IPS-15b (cell line): Measurements from ENCODE around the gene PRRG1.
"Not testable (repeated sequence)": the region's sequence is repeated elsewhere in the genome, so short reads cannot be mapped to it uniquely, and the experiment has no call there.

Experiments used
- H3K27me3 ChIP-seq: one replicate; pipeline ENCODE4 v1.6.1; 2013; ENCODE audit warnings: low read length; ENCODE audit not compliant: control insufficient read depth, insufficient read depth
- H3K36me3 ChIP-seq: one replicate; pipeline ENCODE4 v1.6.1; 2013; ENCODE audit warnings: low read length; ENCODE audit not compliant: control insufficient read depth, insufficient read depth
- H3K4me1 ChIP-seq: one replicate; pipeline ENCODE4 v1.6.1; 2013; ENCODE audit warnings: mild to moderate bottlenecking, low read length; ENCODE audit not compliant: control insufficient read depth, insufficient read depth
- H3K4me3 ChIP-seq: one replicate; pipeline ENCODE4 v1.5.1; 2013; ENCODE audit warnings: low read depth, low read length
- H3K9ac ChIP-seq: one replicate; pipeline ENCODE4 v1.6.1; 2013; ENCODE audit warnings: low read depth, mild to moderate bottlenecking, low read length
- H3K9me3 ChIP-seq: one replicate; pipeline ENCODE4 v1.6.1; 2013; ENCODE audit warnings: mild to moderate bottlenecking, low read length; ENCODE audit not compliant: control insufficient read depth, insufficient read depth

PRRG1 gene

DNA sequence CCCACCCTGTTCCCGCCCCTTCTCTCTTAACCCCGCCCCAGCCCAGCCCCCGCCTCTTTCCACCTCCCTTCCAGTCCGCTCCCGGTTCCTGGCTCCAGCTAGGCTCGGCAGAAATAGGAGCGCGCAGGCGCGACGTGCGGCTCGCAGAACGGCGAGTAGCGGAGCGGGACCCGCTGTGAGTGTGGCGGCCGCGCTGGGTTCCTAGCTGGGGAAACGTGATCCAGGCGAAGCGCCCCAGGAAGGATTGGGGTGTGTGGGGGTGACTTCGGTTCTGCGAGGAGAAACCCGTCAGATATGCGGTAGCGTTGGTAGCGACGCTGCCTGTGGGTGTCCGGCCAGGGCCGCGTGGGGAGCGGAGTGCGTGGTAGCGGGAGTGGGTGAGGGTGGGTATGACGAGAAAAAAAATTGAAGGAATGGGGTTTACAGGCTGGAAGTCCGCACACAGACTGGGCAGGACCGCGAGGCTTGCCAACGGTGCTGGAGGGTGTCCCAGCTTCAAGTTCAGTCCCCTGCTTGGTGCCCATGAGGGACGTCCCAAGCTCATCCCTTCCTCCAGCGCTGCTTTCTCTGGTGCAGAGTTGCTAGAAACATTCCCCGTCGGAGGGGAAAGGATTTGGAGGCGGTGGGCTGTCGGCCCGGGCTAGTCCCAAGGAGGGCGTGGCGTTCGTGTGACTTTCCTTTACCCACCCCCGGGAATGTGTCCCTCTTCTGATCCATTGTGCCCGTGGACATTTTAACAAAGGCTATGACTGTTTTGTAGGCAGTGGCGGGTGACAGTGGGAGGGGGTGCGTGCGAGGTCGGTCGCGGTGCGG is at the start of gene PRRG1:
Gene PRRG1 (plus strand): TSS at position 144 of the 813 bp plus-strand sequence. CDS start 56,886 bp downstream, outside the sequence.
- no peaks in the 10 kb centered on the region for H3K36me3 ChIP-seq
- peak within 1 kb of the TSS; percentile 95 for H3K4me3 ChIP-seq
- H3K4me1 ChIP-seq = peaks cover 16% of the 10 kb centered on the region
- H3K9me3 ChIP-seq = no peaks in the 10 kb centered on the region
- peak within 1 kb of the TSS; percentile 90 for H3K9ac ChIP-seq
- H3K27me3 ChIP-seq = peaks cover 5% of the 10 kb centered on the region

- H3K4me3 ChIP-seq = no peak overlapping the region
- H3K27me3 ChIP-seq = no peaks in the 10 kb centered on the region
- H3K36me3 ChIP-seq = no peaks in the 10 kb centered on the region
- no peaks in the 10 kb centered on the region for H3K9me3 ChIP-seq
- no peak overlapping the region for H3K9ac ChIP-seq
- no peaks in the 10 kb centered on the region for H3K4me1 ChIP-seq
Observed at GRCh38 chrX:37302569-37302968, 46.6 kb upstream of the PRRG1 start.

- not testable (repeated sequence) for H3K4me1 ChIP-seq, H3K4me3 ChIP-seq, H3K27me3 ChIP-seq, H3K9ac ChIP-seq, H3K36me3 ChIP-seq, H3K9me3 ChIP-seq
Observed at GRCh38 chrX:37305238-37305637, 43.9 kb upstream of the PRRG1 start.

GRCh38 chrX:37314531-37314930 is 34.6 kb upstream of the PRRG1 start:
- Histone ChIP-seq H3K9me3 (no peaks in the 10 kb centered on the region), H3K27me3 (no peaks in the 10 kb centered on the region), H3K36me3 (no peaks in the 10 kb centered on the region)

DNA sequence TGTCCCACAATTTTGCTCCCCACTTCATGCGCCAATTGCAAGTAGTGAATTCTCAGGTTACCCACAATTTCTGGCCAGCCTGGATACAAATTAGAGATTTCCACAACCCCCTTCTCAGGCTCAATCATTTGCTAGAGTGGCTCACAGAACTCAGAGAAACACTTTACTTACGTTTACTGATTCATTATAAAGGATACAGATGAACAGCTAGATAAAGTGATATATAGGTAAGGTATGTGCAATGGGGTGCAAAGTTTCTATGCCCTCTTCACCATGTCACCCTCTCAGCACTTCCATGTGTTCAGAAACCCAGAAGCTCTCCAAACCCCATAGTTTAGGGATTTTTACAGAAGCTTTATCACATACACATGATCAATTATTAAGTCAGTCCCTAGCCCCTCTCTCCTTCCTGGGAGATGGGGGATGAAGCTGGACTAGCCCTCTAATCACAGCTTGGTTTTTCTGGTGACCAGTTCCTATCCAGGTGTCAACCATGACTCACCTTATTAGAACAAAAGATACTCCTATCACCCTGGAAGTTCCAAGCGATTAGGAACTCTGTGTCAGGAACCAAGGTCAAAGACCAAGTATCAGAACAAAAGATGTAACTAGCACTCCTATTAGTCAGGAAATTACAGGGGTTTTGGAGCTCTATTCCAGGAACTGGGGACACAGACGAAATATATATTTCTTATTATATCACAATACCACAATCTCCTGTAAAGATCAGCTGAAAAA is 33.5 kb upstream of the PRRG1 start:
- no peaks in the 10 kb centered on the region for H3K4me1 ChIP-seq
- no peak overlapping the region for H3K9ac ChIP-seq
- H3K9me3 ChIP-seq = no peaks in the 10 kb centered on the region

More at GRCh38 chrX:37314531-37314930, 34.6 kb upstream of the PRRG1 start:
- H3K4me1 ChIP-seq = no peaks in the 10 kb centered on the region
- no peak overlapping the region for H3K4me3 ChIP-seq
- no peak overlapping the region for H3K9ac ChIP-seq

DNA sequence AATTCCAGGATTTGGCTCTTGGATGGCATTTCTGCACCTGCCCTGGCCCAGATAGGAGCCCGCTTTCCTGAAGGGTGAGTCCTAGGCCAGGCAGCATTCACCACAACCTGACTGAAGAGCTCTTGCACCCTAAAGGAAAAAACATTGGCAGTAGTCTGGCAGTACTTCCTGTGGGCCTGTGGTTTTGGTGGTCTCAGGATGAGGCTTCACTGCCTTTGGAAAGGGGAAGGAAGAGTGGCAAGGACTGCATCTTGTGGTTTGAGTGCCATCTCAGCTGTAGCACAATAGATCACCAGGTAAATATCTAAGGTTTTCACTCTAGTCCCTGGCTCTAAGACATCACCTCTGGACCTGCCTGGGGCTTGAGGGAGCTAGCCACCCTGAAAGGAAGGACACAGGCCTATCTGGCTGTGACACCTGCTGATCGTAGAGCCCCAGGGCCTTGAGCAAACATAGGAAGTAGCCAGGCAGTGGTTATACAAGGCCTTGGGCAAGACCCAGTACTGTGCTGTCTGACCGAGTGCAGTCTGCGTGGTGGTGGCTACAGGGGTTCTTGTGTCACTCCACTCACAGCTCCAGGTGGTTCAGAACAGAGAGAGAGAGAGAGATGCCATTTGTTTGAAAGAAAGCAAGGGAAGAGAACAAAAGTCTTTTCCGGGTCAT is 28.5 kb upstream of the PRRG1 start:
- H3K9ac ChIP-seq = no peak overlapping the region
- H3K4me3 ChIP-seq = no peak overlapping the region
- H3K27me3 ChIP-seq = no peaks in the 10 kb centered on the region
- H3K9me3 ChIP-seq = no peaks in the 10 kb centered on the region
- H3K36me3 ChIP-seq = no peaks in the 10 kb centered on the region
- no peaks in the 10 kb centered on the region for H3K4me1 ChIP-seq

More for the DNA sequence above, 33.5 kb upstream of the PRRG1 start:
- H3K4me3 ChIP-seq = no peak overlapping the region
- H3K36me3 ChIP-seq = no peaks in the 10 kb centered on the region
- no peaks in the 10 kb centered on the region for H3K27me3 ChIP-seq

DNA sequence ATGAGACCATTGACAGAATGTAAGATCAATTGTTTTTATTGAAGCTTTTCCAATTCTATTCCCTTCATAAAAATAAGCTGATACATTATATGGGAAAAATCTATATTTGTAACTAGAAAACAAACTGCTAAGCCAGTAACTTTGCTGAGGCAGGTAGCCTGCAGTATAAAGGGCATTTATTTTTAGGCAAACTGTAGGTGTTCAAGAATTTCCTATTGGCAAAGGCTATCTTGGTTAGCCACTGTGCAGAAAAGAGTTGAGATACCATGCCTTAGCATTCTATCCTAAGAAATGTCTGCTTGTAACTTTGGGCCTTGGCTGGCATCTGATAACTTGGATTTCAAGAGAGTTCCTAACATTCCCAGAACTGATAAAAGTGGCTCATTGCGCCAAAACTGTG is 18.5 kb upstream of the PRRG1 start:
- no peak overlapping the region for H3K9ac ChIP-seq
- H3K27me3 ChIP-seq = no peaks in the 10 kb centered on the region
- H3K4me3 ChIP-seq = no peak overlapping the region
- H3K9me3 ChIP-seq = no peaks in the 10 kb centered on the region
- peaks cover 3% of the 10 kb centered on the region for H3K4me1 ChIP-seq
- H3K36me3 ChIP-seq = no peaks in the 10 kb centered on the region

GRCh38 chrX:37331546-37331945 is 17.6 kb upstream of the PRRG1 start:
- no peaks in the 10 kb centered on the region for H3K27me3 ChIP-seq
- no peaks in the 10 kb centered on the region for H3K9me3 ChIP-seq
- H3K4me1 ChIP-seq = peaks cover 7% of the 10 kb centered on the region
- no peak overlapping the region for H3K4me3 ChIP-seq
- H3K9ac ChIP-seq = no peak overlapping the region
- H3K36me3 ChIP-seq = no peaks in the 10 kb centered on the region

- H3K9me3 ChIP-seq = no peaks in the 10 kb centered on the region
- H3K27me3 ChIP-seq = no peaks in the 10 kb centered on the region
- no peaks in the 10 kb centered on the region for H3K36me3 ChIP-seq
- no peak overlapping the region for H3K4me3 ChIP-seq
- H3K4me1 ChIP-seq = peaks cover 11% of the 10 kb centered on the region
- H3K9ac ChIP-seq = no peak overlapping the region
Observed at GRCh38 chrX:37332055-37332454, 17.1 kb upstream of the PRRG1 start.

DNA sequence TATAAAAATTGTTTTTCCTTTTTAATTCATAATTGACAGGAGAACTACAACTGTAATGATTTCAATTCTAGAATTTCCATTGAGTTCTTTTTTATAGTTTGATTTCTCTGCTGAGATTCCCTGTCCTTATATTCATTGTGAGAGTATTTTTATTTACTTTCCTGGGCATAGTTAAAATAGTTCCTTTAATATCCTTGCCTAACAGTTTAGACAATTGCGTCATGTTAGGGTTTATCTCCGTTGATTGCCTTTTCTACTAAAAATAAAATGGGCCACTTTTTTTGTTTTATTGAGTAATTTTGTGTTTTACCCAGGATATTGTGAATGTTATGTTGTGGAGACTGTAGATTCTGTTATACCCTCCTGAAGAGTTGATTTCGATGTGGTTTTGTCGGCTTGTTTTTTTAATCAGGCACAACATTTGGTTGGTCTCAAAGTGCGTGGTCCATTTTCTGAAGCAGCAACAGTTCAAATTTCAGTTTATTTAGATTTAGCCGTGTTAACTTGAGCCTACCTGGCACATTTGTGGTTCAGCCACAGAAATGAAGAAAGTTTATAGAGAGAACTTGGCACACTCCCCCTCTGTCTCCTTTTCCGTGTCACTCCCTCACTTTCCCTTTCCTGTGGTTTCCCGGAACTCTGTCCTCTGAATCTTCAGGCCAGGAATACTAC is 16.0 kb upstream of the PRRG1 start:
- Histone ChIP-seq H3K4me1 (peaks cover 11% of the 10 kb centered on the region), H3K9ac (no peak overlapping the region), H3K9me3 (no peaks in the 10 kb centered on the region), H3K27me3 (no peaks in the 10 kb centered on the region), H3K4me3 (no peak overlapping the region), H3K36me3 (no peaks in the 10 kb centered on the region)

- Histone ChIP-seq H3K36me3 (no peaks in the 10 kb centered on the region), H3K9me3 (no peaks in the 10 kb centered on the region), H3K4me1 (peaks cover 17% of the 10 kb centered on the region), H3K27me3 (peaks cover 5% of the 10 kb centered on the region), H3K9ac (no peak overlapping the region), H3K4me3 (no peak overlapping the region)
Observed at GRCh38 chrX:37347420-37347819, 1.7 kb upstream of the PRRG1 start.
